Heart left ventricle (tissue), 13 donors: Measurements from ENCODE around the gene CNBP.

Experiments used
- CTCF ChIP-seq, 12 donors: fragments of 200-600 bp; sonication (generic) in 4 of 12; IDR thresholded peaks; one replicate each; pipeline versions ENCODE4 v1.5.0 to v1.8.0; 2018 to 2022; ENCODE audit warnings: antibody characterized with exemption in 12 of 12, mild to moderate bottlenecking in 5 of 12
- POLR2A ChIP-seq, 2 donors: fragments of 450-650 bp; IDR thresholded peaks; one replicate each; pipeline ENCODE4 v1.6.1; 2017; ENCODE audit warnings: antibody characterized with exemption in 2 of 2, mild to moderate bottlenecking in 2 of 2, moderate library complexity in 2 of 2
- donor health status: ischemic (EF 13 %, LVEDD 7.1; RV severe dilation, severe dysfunction).
- donor health status: DM: no; HTN: yes; CAD: no.
- donor health status: DM: no; HTN: no; CAD: no.
- donor health status: ischemic (EF 25% LVEDD 6.9; RV normal size, moderate dysfunction).
- donor health status: ischemic (EF 25% LVEDD 5.7; RV mildly dilated, moderate dysfunction).
- donor health status: ischemic (EF 35%, LVEDD 5.7; RV mildly dilated, moderate dysfunction).
- donor health status: nonischemic (EF 11% LVEDD 7.7; RV severe dilation, severe dysfunction).
- donor health status: DM: yes; HTN: yes; CAD: no.
- donor health status: PGD.
- donor health status: ischemic (EF 29% LVEDD 5.4; RV normal size, mild dysfunction).
- donor health status: nonischemic (EF 23%, LVEDD 6.1; RV moderate dilation, normal function).

- no peak for TF ChIP-seq POLR2A (IDR thresholded peaks at IDR 0.05)
- TF ChIP-seq CTCF (IDR thresholded peaks at IDR 0.05): no peak
These were observed 1.1 kb downstream of the CNBP start for GRCh38 chr3:129182390-129183185.
